Body of pancreas (tissue), 4 donors: Measurements from ENCODE around the gene PIF1.

Source experiments
- CTCF ChIP-seq, 7 experiments: fragments of 450-650 bp in 4 of 7; fragments of 200-600 bp in 3 of 7; sonication (generic) in 3 of 7; IDR thresholded peaks; one replicate each; pipeline ENCODE4 v1.5.1; 2016 to 2019; ENCODE audit warnings: antibody characterized with exemption in 7 of 7
- POLR2A ChIP-seq, 3 donors: fragments of 450-650 bp; IDR thresholded peaks; one replicate each; pipeline ENCODE4 v1.6.1; 2016; ENCODE audit warnings: antibody characterized with exemption in 3 of 3, mild to moderate bottlenecking in 2 of 3

GRCh38 chr15:64861960-64862359 lies 36.5 kb upstream of the PIF1 start:
- TF ChIP-seq CTCF (IDR thresholded peaks at IDR 0.05) (no peak), POLR2A (IDR thresholded peaks at IDR 0.05) (no peak)
